Measurements from ENCODE around the gene NINL. TPM values are rescaled to one million over a fixed set of nuclear protein-coding genes. Genes with fewer than 3 reads are reported as not detected.

The NINL gene
- total RNA-seq, 1 donor from 2014 or later: 14.8 TPM

DNA sequence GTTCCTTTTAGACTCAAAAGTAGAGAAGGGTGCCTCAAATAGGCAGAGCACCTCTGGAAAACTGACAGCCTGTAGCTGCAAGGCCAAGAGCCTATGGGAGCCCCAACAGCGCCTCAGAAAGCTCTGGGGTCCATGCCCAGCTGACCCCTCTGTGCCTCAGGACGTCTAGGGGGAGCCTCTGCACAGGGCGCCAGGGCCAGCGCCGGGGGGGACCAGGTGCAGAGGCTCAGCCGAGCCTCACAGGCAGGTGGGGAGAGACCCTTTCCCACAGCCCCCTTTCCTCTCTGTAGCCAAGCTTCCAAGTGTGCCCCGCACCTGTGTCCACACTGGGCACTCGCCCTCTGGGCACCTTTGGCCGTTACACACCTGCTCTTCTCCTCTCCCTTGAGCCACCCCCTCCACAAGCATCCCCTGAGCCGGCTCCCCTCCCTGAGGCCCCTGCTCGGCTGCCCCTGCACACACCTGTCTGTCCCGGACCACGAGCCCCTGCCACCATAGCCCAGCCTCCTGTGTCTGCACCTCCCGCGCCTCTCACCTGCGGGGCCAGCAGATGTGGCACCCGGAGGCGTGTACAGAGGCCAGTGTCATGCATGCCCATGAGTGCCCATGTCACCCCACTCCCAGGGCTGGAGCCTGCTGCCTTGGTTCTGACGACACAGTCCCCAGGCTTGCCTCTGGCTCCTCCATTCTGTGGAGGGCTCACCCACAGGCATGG lies 124.6 kb downstream of the NINL start:
- ATAC-seq (no peak), DNase-seq (ENCODE audit: low spot score) (no peak)
- intact Hi-C loops (cut with DNase I): no loop called here

DNA sequence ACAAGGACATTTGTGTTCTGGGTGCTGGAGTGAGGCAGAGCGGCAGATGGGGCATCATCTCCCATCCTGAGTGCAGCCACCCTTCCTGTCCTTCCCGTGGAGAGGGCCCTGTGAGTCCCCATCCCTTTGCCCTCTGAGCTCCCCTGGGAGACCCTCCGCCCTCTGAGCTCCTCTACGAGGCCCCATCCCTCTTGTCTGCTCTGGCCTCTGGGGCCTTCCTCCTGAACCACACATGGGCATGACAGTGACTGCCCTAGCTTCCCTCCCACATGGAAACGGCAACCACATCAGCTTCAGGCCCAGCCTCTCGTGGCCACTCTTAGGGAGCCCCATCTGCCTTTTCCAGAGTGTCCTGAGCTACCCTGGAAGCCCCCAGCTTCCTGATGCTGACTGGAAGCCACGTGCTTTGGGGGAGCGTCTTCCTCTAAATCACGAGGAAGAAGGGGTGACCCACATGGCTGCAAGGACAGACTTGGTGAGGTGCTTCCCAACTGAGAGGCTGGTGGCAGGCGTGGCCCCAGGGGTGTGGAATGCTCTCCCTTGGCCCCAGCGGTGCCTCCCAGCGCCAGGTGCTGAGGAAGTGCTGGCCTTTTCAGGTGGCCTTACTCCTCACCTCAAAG lies 125.3 kb downstream of the NINL start:
- no peak for ATAC-seq
- intact Hi-C loops (cut with DNase I): no loop called here
- no peak for DNase-seq (ENCODE audit: low spot score)

DNA sequence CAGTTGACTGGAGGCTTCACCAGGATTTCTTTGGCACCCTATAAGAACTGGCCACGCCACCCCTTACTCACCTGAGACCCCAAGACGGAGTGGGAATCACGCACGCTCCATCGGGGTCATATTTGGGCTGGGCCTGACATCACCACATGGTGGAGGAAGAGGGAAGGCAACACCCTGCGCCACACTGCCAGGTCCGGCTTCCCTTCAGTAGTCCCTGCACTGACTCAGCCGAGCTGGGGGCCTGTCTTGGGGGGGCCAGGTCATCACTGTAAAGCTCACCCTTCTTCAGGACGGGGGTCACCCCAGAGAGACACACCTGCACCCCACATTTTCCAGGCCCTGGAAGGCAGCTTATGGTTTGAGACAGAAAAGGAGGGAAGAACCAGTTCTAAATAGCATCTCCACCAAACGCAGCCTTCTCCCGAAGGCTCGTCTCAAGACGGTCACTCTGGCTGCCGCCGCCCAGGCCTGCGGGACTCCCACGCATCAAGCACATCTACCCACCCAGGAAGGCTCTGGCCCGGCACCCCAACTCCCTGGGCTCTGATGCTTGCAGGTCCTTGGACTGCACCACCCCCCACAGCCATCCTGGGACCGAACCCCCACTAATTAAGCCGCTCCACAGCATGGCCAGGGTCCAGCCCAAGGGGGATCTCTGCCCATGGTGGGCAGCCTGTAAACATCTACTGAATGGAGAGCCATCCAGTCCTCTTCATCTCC lies 126.1 kb downstream of the NINL start:
- DNase-seq (ENCODE audit: low spot score): no peak
- no peak for ATAC-seq
- intact Hi-C loops (cut with DNase I): no loop called here

DNA sequence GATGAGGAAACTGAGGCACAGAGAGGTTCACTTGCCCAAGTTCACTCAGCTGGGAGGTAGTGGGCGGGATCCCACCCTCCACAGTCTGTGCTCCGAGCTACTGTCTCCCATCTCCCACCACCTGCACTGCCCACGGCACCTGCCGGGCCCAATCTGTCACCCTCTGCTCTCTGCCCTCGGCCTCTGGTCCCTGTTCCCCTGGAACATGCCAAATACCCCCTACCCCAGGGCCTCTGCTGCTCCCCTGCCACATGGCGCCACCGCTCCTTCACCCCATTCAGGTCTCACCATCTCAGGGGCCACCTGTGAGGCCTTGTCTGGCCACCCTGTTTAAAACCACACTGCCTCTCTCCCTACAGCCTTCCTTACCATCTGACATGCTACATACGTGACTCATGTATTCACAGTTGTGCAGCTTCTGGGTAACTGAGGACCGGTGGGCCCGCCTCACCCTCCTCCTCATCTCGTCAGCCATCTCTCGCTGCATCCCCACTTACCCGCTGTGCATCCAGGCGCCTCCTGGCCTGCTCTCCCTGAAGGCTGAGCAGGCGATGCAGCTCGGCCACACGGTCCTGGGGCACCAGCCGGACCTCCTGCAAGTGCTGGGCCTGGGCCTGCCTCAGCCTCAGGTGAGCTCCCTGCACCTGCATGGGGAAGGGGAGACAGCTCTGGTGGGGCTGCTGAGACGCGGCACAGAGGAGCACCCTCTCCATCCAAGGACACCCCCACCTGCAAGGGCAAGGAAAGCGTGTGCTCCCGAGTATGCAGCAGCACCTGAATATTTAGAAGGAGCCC lies 127.2 kb downstream of the NINL start:
- no peak for DNase-seq (ENCODE audit: low spot score)
- intact Hi-C loops (cut with DNase I): no loop called here
- no peak for ATAC-seq

DNA sequence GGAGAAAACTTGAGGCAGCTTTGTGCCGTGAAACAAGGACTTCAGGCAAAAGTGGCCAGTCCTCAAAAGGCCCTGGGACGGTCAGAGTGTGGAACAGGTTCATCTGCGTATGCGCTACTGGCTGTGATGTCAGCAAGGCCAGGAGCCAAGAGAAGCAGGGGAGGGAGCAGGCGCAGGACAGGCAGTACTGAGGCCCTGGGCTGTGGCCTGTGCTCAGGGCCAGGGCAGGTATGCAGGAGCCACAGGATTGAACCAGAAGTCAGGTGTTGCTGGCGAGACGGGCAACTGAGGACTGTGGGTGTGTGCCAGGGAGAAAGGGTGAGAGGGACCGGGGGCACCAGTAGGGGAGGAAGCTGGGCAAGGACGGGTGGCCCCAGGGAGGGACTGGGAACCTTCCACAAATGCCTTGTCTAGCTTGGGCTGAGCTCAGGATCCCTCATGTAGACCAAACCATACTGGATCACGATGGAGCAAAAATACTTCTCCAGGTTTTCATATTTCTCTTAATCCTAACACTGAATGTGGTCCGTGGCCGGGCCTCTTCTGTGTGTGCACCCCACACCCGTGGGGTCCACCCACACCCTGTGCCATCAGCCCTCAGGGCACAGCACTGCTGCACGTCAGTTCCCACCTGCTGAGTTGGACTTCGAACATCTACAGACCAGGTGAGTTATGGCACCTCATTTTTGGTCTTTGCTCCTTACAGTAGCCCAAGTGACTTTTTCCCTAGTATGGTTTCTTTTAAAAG lies 131.0 kb downstream of the NINL start:
- ATAC-seq: no peak

DNA sequence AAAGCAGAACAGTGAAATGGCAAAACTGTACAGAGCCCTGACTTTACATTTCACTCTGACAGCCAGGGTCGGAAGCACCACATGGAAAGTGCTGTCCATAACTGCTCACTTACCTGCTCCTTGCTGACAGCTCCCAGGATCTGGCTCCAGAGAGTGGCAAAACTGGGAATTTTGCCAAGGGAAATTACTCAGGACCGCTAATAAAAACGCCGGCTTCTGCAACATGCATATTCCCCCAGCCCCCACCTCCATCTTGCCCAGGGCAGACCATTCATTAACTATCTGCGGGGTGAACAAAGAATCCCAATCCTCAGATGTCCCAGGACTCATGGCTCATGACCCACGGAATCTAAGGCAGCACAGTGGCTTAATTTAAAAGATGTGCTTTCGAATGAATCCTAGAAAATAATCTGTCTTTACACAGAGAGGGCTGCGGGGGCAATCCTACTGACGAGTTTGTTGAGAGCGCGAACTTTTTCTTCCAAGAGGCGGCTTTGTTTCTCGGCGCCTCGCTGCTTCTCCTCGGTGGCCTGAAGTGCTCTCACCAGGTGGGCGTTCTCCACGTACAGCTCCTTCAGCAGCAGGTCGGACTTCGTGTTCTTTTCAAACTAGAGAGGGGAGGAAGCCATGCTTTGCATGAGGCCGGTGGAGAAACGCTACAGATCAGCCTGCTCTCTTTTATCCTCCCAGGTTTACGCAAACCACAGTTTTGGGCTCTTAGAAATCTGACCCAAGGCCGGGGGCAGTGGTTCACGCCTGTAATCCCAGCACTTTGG lies 132.1 kb downstream of the NINL start:
- ATAC-seq (no peak), DNase-seq (ENCODE audit: low spot score) (no peak)
- intact Hi-C loops (cut with DNase I): no loop called here

More for the DNA sequence above, 131.0 kb downstream of the NINL start:
- DNase-seq (ENCODE audit: low spot score): no peak
- intact Hi-C loops (cut with DNase I): no loop called here

DNA sequence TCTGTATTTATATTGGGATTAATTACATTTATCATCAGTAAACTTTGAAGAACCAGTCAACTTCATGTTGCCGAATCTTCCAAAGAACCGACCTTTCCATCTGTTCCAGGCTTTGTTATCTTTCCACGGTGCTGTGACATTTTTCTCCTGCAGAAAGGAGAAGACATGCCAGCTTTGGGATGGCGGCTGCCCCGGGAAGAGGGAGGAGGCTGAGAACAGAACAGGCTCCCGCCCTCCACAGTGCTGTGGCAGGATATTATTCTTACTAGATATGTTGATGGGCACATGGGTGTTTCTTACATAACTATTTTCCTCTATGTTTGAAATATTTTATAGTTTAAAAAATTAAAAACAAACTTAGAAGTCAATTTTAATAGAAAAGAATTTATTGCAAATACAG lies 133.0 kb downstream of the NINL start:
- DNase-seq (ENCODE audit: low spot score): no peak
- intact Hi-C loops (cut with DNase I): no loop called here
- no peak for ATAC-seq

DNA sequence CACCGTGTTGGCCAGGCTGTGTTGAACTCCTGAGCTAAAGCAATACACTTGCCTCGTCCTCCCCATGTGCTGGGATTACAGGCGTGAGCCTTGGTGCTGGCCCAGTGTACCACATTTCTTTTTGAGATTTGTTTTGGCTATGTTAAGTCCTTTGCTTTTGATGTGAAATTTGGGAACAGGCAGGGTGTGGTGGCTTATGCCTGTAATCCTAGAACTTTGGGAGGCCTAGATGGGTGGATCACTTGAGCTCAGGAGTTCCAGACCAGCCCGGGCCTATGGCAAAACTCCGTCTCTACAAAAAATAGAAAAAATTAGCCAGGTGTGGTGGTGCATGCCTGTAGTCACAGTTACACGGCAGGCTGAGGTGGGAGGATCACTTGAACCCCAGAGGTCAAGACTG lies 137.7 kb downstream of the NINL start:
- intact Hi-C loops (cut with DNase I): no loop called here
- DNase-seq (ENCODE audit: low spot score): no peak
- ATAC-seq: no peak

DNA sequence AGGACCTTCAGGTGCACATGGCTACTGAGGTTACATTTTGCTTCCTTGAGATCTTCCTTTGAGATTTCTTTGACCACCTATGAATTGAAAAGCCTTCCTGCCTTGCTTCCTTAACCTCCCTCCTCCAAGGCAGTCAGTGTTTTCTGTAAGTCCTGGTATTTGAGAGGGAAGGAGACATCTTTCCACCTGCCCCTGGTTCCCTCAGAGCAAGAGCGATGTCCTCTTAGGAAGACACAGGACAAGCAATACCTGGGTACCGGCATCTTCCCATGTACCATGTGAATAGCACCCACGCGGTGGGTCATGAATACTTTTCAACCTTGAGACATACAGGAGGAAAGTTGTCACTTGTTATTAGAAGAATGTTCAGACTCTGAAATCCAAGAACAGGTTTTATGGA lies 140.8 kb downstream of the NINL start:
- DNase-seq (ENCODE audit: low spot score) (no peak), ATAC-seq (no peak)
- intact Hi-C loops (cut with DNase I): no loop called here

DNA sequence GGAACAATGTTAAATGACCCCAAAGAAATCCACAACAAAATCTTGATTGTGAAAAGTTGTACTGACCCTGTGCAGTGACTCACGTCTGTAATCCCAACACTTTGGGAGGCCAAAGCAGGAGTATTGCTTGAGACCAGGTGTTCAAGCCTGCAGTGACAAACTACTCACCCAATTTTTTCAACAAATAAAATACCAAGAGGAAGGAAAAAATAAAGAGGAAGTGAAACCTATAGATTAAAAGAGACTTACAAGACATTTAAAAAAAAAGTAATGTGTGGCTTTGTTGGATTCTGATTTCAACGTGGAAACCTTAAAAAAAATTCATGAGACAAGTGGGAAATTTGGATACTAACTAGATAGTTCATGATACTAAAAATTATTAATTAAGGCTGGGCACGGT lies 146.0 kb downstream of the NINL start:
- DNase-seq (ENCODE audit: low spot score) (no peak), ATAC-seq (no peak)

DNA sequence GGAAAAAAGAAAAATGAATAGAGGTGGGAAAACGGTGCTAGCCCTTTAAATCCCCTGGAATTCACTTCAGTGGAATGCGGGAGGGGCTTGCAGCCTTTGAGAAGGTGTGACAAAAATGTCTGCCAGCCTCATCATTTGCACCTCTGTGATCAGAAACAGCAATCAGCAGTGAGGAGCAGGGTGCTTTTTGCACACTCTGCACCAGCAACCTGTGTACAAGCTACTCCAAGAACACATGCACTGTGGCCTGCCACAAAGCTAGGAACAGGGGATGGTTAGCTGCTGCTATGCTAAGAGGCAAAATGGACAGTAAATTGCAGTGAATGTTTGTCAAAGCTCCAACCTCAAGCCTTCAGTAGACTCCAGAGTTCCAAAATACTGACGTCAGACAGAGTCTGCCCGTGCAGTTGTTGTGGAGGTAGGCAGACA lies 148.2 kb downstream of the NINL start:
- DNase-seq (ENCODE audit: low spot score) (no peak), ATAC-seq (no peak)
- intact Hi-C loops (cut with DNase I): no loop called here

More for the DNA sequence above, 146.0 kb downstream of the NINL start:
- intact Hi-C loops (cut with DNase I): no loop called here

DNA sequence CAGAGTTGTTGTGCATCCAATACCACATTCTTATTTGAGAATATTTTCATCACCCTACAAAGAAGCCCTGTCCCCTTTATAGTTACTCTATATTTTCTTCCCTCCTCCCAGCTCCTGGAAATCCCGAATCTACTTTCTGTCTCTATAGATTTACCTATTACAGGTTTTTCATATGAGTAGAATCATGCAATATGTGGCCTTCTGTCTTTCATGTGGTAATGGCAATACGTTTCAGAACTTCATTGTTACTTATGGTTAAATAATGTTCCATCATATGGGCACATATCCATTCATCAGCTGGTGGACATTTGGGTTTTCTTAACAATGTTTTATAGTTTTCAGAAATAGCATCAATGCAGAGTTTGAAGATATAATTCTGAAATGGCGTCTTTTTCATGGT lies 160.8 kb downstream of the NINL start:
- ATAC-seq: no peak
- no peak for DNase-seq (ENCODE audit: low spot score)
- intact Hi-C loops (cut with DNase I): no loop called here

DNA sequence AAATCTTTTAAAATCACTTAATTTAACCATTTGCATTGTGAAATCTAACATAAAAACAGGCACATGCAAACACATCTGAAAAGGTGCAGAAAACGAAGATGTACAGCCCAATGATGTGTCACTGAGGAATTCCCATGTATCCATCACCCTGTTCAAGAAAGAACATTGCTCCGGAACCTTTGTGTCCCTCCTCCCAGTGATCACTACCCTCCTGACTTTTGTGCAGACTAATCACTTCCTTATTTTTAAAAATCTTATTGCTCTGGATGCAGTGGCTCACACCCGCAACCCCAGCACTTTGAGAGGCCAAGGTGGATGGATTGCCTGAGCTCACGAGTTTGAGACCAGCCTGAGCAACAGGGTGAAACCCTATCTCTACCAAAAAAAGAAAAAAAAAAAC lies 163.3 kb downstream of the NINL start:
- DNase-seq (ENCODE audit: low spot score) (no peak), ATAC-seq (no peak)
- intact Hi-C loops (cut with DNase I): no loop called here

DNA sequence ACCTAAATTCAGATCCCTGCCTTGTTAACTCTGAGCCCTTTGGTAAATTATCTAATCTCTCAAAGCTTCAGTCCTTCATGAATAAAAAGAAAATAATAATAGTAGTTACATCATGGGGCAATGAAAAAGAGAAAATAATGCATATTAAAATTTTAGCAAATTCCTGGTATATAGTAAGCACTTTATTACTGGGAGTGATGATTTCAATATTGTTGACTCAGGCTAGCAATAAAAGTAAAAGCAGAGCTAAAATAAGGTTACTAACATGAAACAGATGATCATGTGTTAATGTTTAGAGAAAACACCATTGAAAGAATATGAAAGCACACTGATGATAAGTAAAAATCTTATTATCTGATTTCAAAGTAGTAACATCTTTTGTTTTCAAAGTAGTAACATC lies 164.2 kb downstream of the NINL start:
- ATAC-seq: no peak
- DNase-seq (ENCODE audit: low spot score): no peak
- intact Hi-C loops (cut with DNase I): no loop called here

DNA sequence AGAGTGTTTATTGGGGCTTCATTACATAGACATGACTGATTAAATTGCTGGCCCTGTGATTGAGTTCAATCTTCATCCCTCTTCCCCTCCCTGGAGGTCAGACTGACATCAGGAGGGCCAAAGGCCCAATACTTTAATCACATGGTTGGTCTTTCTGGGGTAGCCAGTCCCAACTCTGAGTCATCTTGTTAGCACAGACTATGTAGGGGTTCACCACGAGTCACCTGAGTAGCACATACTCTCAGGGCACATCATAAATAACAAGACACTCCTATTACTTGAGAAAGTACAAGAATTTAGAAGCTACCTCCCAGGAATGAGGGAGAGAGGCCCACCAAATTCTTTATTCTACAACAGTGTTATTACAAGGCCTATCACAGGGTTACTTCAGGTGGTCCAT lies 166.6 kb downstream of the NINL start:
- ATAC-seq: no peak
- DNase-seq (ENCODE audit: low spot score): no peak
- intact Hi-C loops (cut with DNase I): no loop called here

DNA sequence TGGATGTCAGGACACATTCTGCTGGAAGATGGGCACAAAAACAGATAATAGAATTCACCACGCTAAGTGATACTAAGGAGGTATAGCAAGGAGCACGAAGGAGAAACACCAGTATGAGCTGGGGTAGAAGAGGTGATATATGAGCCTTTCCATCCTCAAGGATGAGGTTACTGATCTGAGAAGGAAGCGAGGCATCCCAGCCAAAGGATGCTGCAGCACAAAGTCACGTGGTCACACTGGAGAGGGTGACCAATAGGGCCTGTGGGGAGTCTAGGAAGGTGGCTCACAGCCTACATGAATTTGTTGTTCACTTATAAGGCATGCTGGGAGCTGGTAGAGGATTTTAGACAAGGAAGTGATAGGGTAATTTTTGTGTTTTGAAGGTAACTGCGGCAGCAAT lies 176.4 kb downstream of the NINL start:
- ATAC-seq (no peak), DNase-seq (ENCODE audit: low spot score) (no peak)
- intact Hi-C loops (cut with DNase I): no loop called here

DNA sequence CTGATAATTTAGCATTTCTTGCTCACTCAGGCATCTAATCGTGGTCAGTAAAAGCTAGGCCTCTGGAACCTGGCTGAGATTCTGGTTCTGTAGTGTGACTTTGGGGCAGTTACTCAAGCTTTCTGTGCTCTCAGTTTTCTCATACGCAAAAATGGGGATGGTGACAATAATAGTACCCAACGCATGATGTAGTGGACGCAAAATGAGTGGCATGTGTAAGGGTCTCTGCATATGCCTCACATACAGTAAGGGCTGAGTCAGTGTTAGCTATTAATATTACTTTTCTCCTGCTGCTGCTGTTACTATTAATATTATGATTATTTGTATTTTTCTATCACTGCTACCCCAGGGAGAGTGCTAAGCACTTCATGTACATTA lies 177.2 kb downstream of the NINL start:
- intact Hi-C loops (cut with DNase I): no loop called here
- ATAC-seq (no peak), DNase-seq (ENCODE audit: low spot score) (no peak)
